Transverse colon (tissue), 4 donors: ENCODE data around the gene GSC2. TPM values are rescaled to one million over a fixed set of nuclear protein-coding genes. Genes with fewer than 3 reads are reported as not detected.

Experiments
- DNase-seq: peaks from one replicate; pipeline ENCODE4 v3.0.0-alpha.2; 2019
- H3K27ac ChIP-seq, 4 donors: fragments of 200-600 bp; sonication (generic); 2 replicates each; pipeline ENCODE4 v1.5.1; 2016 to 2018; ENCODE audit warnings: inconsistent platforms in 4 of 4
- H3K27me3 ChIP-seq: fragments of 200-600 bp; sonication (generic); 2 replicates; pipeline ENCODE4 v1.5.1; 2017; ENCODE audit warnings: inconsistent platforms
- H3K36me3 ChIP-seq, 4 donors: fragments of 200-600 bp; sonication (generic); 2 replicates each; pipeline ENCODE4 v1.5.1; 2017 to 2019; ENCODE audit warnings: inconsistent platforms in 4 of 4
- H3K4me1 ChIP-seq, 4 donors: fragments of 200-600 bp; sonication (generic); 2 replicates each; pipeline ENCODE4 v1.5.1; 2017 to 2020; ENCODE audit warnings: inconsistent platforms in 4 of 4
- H3K4me3 ChIP-seq, 4 donors: fragments of 200-600 bp; sonication (generic); 1 replicate in 1 of 4; 2 replicates in 3 of 4; pipeline versions ENCODE4 v1.5.1 to v1.6.1; 2017 to 2019; ENCODE audit warnings: inconsistent platforms in 4 of 4
- H3K9me3 ChIP-seq, 2 donors: fragments of 200-600 bp; sonication (generic); 2 replicates each; pipeline ENCODE4 v1.5.1; 2017 to 2019; ENCODE audit warnings: inconsistent platforms in 2 of 2
- EP300 ChIP-seq: sonication (generic); formaldehyde crosslinking; IDR thresholded peaks from one replicate; pipeline ENCODE4 v1.6.1; 2017; ENCODE audit warnings: antibody characterized with exemption, low read depth
- POLR2A ChIP-seq: fragments of 450-650 bp; IDR thresholded peaks from one replicate; pipeline ENCODE4 v1.6.1; 2016; ENCODE audit warnings: antibody characterized with exemption, mild to moderate bottlenecking, moderate library complexity
- POLR2AphosphoS5 ChIP-seq, 3 donors: sonication (generic); formaldehyde crosslinking; IDR thresholded peaks; one replicate each; pipeline ENCODE4 v1.6.1; 2016; ENCODE audit warnings: antibody characterized with exemption in 3 of 3
- WGBS, 2 donors: methylation state at CpG; one replicate each; pipeline ENCODE4 v1.1.5; 2018; ENCODE audit warnings: low coverage in 1 of 2; 5-methylcytosine and 5-hydroxymethylcytosine counted together
- in situ Hi-C, 4 donors: fragments of 200-750 bp; cut with MboI; loops; one replicate each; pipeline versions ENCODE4 v1.15.0 to v1.15.1; 2017; ENCODE audit warnings: low sequenced_read_pairs in 3 of 4, low pct_ligation_motif_present in 1 of 4, low pct_unique_long_range_greater_than_20kb in 1 of 4
- intact Hi-C: fragments of 100-400 bp; cut with DNase I; formaldehyde crosslinking; loops from one replicate; pipeline ENCODE4 v1.15.1; 2023; ENCODE audit warnings: low total_unique reads
- total RNA-seq, 4 donors: library from RNA; depleted of rRNA; stranded (reverse); fragments of >200 nt; gene quantifications; one replicate each; pipeline ENCODE4 v1.1.0, GENCODE V29; 2016
- TF ChIP-seq, protein P1 (sequence below), 5 experiments: fragments of 200-600 bp in 3 of 5; fragments of 450-650 bp in 2 of 5; sonication (generic) in 3 of 5; IDR thresholded peaks; 1 replicate in 2 of 5; 2 replicates in 3 of 5; pipeline ENCODE4 v1.5.1; 2016 to 2017; ENCODE audit warnings: antibody characterized with exemption in 5 of 5, inconsistent platforms in 3 of 5, mild to moderate bottlenecking in 2 of 5, moderate library complexity in 1 of 5

The GSC2 gene
- total RNA-seq, 4 donors from 2014 or later, result not detected

DNA sequence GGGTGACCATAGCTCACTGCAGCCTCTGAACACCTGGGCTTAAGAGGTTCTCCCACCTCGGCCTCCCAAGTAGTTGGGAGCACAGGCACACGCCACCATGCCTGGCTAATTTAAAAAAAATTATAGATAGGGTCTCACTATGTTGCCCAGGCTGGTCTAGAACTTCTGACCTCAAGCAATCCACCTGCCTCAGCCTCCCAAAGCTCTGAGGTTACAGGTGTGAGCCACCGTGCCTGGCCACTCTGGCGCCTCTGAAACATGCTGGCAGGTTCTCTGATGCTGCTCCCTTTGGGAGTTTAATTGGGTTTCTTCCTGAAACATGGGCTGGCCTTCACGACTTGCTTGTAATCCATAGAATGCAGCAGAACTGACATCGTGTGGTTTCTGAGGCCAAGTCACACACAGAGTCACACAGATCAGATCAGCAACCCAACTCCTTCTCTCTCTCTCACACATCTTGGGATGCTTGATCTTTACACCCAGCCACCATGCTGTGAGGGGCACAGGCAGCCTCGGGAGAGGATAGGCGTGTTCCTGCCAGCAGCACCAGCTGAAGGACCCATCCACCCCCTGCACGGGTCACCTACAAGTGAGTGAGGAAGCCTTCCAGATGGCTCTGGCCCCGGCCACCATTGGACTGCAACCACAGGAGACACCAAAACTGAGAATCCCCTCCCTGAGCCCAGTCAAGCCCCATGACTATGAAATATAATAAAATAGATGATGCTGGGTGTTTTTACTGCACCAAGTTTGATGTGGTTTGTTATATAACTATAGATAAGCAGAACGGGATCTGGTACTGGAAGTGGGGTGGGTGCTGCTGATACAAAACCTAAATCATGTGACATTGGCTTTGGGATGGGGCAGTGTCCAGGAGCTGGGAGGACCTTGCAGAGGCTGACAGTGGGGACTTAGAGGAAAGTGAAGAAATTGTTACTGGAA lies 3.1 kb upstream of the GSC2 start:
- TF ChIP-seq, protein P1, sequence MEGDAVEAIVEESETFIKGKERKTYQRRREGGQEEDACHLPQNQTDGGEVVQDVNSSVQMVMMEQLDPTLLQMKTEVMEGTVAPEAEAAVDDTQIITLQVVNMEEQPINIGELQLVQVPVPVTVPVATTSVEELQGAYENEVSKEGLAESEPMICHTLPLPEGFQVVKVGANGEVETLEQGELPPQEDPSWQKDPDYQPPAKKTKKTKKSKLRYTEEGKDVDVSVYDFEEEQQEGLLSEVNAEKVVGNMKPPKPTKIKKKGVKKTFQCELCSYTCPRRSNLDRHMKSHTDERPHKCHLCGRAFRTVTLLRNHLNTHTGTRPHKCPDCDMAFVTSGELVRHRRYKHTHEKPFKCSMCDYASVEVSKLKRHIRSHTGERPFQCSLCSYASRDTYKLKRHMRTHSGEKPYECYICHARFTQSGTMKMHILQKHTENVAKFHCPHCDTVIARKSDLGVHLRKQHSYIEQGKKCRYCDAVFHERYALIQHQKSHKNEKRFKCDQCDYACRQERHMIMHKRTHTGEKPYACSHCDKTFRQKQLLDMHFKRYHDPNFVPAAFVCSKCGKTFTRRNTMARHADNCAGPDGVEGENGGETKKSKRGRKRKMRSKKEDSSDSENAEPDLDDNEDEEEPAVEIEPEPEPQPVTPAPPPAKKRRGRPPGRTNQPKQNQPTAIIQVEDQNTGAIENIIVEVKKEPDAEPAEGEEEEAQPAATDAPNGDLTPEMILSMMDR (IDR thresholded peaks at IDR 0.05), result no peak
- no peak for TF ChIP-seq EP300
- no peak for TF ChIP-seq POLR2AphosphoS5 (IDR thresholded peaks at IDR 0.05)
- TF ChIP-seq POLR2A, result no peak
- in situ Hi-C loops (no loop called here), intact Hi-C loops (no loop called here)
- Histone ChIP-seq H3K4me1 (peaks cover 0 to 10% (median 7%) of the 10 kb centered on the region in 4 donors), H3K9me3 (peaks cover 0 to 4% of the 10 kb centered on the region in 2 donors), H3K4me3 (no peak overlapping the region), H3K27me3 (peaks cover 75% of the 10 kb centered on the region), H3K36me3 (no peaks in the 10 kb centered on the region), H3K27ac (no peak overlapping the region)
- 63 to 67% methylated on average over 1 to 11 of the region's 11 CpGs for WGBS, 2 donors
- DNase-seq, result no peak

DNA sequence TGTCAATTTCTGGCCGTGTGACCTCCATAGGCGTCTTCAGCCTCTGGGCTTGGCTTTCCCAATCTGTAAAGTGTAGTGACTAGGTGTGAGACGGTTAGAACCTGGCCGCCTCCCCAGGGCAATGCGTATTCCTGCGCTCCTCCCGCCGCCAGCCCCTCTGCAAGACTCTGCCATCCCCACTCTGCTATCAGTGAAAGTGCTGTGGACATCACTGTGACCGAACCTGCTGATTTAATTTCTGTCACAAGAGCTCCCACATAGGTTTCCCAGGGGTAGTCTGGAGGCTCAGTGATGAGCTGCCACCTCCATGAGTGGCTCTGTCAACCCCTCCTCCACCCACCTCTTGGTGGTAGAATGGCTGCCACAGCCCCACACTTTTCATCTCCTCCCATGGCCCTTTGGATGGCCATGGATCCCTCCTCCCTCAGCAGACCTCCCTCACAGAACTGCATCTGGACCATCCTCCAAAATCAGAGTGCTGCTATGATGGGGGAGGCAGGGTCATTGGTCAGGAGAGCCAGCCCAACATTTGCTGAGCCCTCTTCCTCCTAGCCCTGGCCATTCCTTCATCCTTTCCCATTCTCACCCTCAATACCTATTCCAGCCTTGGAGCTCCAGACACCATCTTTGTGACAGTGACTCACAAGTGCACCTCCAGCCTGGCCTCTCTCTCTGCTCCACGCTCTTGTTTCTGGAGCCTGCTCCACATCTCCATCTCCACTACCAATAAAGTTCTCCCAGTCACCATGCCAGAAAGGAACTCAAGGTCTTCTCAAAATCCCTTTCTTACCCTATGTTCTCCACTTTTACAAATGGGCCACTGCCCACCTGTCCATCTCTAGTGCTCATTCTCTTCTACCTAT lies 1.5 kb upstream of the GSC2 start:
- Histone ChIP-seq H3K36me3 (no peaks in the 10 kb centered on the region), H3K27me3 (peaks cover 81% of the 10 kb centered on the region), H3K27ac (no peak overlapping the region), H3K4me1 (peaks cover 0 to 10% (median 7%) of the 10 kb centered on the region in 4 donors), H3K4me3 (no peak overlapping the region), H3K9me3 (peaks cover 0 to 4% of the 10 kb centered on the region in 2 donors)
- 74 to 100% methylated on average over 1 to 10 of the region's 10 CpGs for WGBS, 2 donors
- intact Hi-C loops, result no loop called here
- TF ChIP-seq, protein P1 (IDR thresholded peaks at IDR 0.05), result no peak
- TF ChIP-seq POLR2A (no peak), POLR2AphosphoS5 (IDR thresholded peaks at IDR 0.05) (no peak), EP300 (no peak)
- in situ Hi-C loops, result no loop called here
- DNase-seq, result no peak

DNA sequence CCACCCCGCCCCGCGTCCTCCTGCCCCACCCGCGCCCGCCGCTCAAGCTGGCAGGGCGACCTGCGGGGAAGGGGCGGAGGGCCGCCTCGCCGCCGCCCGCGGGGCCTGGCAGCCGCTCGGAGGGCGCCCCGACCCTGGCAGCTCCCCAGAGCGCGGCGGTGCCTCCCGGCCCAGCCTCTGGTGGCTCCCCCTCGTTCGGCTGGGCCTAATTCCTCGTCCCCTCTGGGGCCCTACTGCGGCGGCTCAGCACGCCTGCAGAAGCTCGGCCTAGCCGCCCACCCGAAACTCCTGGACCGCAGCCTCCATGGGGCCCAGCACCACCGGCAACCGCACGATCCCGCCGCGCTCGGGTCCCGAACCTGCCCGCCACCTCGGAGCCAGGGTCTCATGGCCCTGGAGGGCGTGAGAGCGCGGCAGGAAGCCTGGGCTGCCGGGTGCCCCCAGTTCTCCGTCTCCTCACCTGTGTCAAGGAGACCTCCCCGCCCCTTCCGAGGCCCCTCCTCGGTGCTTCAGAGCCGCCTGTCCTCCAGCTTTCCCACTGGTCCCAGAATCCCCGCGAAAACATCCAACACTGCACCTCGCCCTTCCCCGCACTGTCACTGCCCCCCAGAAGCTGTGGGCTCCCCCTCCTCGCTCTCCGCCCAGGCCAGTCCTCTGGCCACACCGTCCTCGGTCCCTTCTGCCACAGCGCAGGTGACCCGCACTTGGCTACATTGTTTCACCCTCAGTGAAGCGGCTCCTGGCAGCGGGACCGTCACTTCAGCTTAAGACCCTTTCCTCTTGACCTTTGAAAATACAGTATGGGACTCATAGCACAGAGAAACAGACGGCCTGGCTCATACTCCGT lies 613 bp upstream of the GSC2 start:
- no peak overlapping the region for H3K4me3 ChIP-seq

More for the DNA sequence above, 613 bp upstream of the GSC2 start:
- Histone ChIP-seq H3K9me3 (peaks cover 0 to 4% of the 10 kb centered on the region in 2 donors), H3K36me3 (no peaks in the 10 kb centered on the region), H3K27me3 (peaks cover 75% of the 10 kb centered on the region), H3K4me1 (peaks cover 0 to 10% (median 7%) of the 10 kb centered on the region in 4 donors), H3K27ac (no peak overlapping the region)
- intact Hi-C loops (no loop called here), in situ Hi-C loops (no loop called here)
- TF ChIP-seq POLR2A (no peak), EP300 (no peak), POLR2AphosphoS5 (IDR thresholded peaks at IDR 0.05) (no peak)
- TF ChIP-seq, protein P1 (IDR thresholded peaks at IDR 0.05), result no peak
- 25% methylated on average over 51 of the region's 68 CpGs; no CpG with 5 or more reads in 1 of the 2 donors for WGBS, 2 donors
- DNase-seq, result no peak
